Measurements from ENCODE around the gene SNF8. TPM values are rescaled to one million over a fixed set of nuclear protein-coding genes. Genes with fewer than 3 reads are reported as not detected.

The SNF8 gene
- total and polyA plus RNA-seq, 9 of the 15 experiments (the other 6 are each of a cell fraction or from before 2014, with no cell fraction given): 6.9 to 149 (median 117) TPM

- 0 out of 2 replicates have a peak, but pooled peaks cover 11% of the 10 kb centered on the region for H4K20me1 ChIP-seq (replicated peaks; ENCODE audit: control insufficient read depth, insufficient read depth, low read length)
- no peak overlapping the region for H3K4me3 ChIP-seq
- H3K9me3 ChIP-seq (replicated peaks; ENCODE audit: control insufficient read depth, insufficient read depth, low read depth, low read length): no peaks in the 10 kb centered on the region
- no peak overlapping the region for H3K4me2 ChIP-seq (ENCODE audit: insufficient read depth, low read length)
- H3K79me2 ChIP-seq (ENCODE audit: control insufficient read depth, insufficient read depth, low read length): no peaks in the 10 kb centered on the region
- H2AFZ ChIP-seq (ENCODE audit: low read depth, low read length): no peak overlapping the region
- TF ChIP-seq FOXJ2 (tag; IDR thresholded peaks at IDR 0.05): no peak
- TF ChIP-seq SUPT5H (IDR thresholded peaks at IDR 0.05): peak; percentile 37; the same call in 1 of the 2 replicates
- peak; percentile 46 for TF ChIP-seq POLR2A (conservative IDR thresholded peaks at IDR 0.05)
- TF ChIP-seq POLR2G (IDR thresholded peaks at IDR 0.05; ENCODE audit: low read depth, low read length): 0 out of 2 replicates have a peak, but pooled peaks have one; percentile 28
- no peak for TF ChIP-seq U2AF2 (optimal IDR thresholded peaks at IDR 0.05; ENCODE audit: low read depth, low read length)
- no peak for TF ChIP-seq EP300 (IDR thresholded peaks at IDR 0.05; ENCODE audit: low read length)
- H3K9ac ChIP-seq (ENCODE audit: insufficient read depth in 1 of 2, low read depth in 2 of 2, low read length in 2 of 2): no peak overlapping the region
- in situ Hi-C loops (cut with MboI): no loop called here
- 79% methylated on average over 3 of the region's 3 CpGs for WGBS (ENCODE audit: insufficient coverage, low coverage, missing lambda C conversion rate)
- peaks cover 95% of the 10 kb centered on the region for H3K36me3 ChIP-seq (ENCODE audit: control insufficient read depth, insufficient read depth, low read length)
- H3K27ac ChIP-seq (ENCODE audit: extremely low read depth, low read depth, low read length): no peak overlapping the region
- intact Hi-C loops (cut with micrococcal nuclease): no loop called here
- ChIA-PET CTCF (ENCODE audit: low intra/inter-chr PET ratio) (no interaction called here), POLR2A (interaction anchor here (0.6 to 2.3 kb wide), 8 partner anchors 11 to 904 kb away, joined by 3 to 14 read pairs (median 3); partner anchors contain the start of gene SNF8)
- no peaks in the 10 kb centered on the region; a peak in 1 of 5 replicates for H3K4me1 ChIP-seq (replicated peaks in 1 of 2; ENCODE audit: control insufficient read depth in 2 of 2, insufficient read depth in 2 of 2, low read length in 2 of 2)
- DNase-seq (ENCODE audit: extremely low read depth in 1 of 4, low spot score in 3 of 4) (no peak), ATAC-seq (peak; percentile 15), FAIRE-seq (no peak)
- TSS peak; percentile 17 for BruUV-seq (replicated peaks)
- no peaks in the 10 kb centered on the region for H3K27me3 ChIP-seq (ENCODE audit: control insufficient read depth in 2 of 2, insufficient read depth in 2 of 2, low read length in 2 of 2)
- peaks cover 4% of the 10 kb centered on the region for H3K9me1 ChIP-seq (ENCODE audit: control insufficient read depth, insufficient read depth, low read length)
Measured at GRCh38 chr17:48930435-48930873, 14.2 kb downstream of the SNF8 start.

GRCh38 chr17:48929812-48930165 lies 14.9 kb downstream of the SNF8 start:
- no peak overlapping the region for H2AFZ ChIP-seq (ENCODE audit: low read depth, low read length)
- ChIA-PET CTCF (ENCODE audit: low intra/inter-chr PET ratio) (no interaction called here), POLR2A (interaction anchor here (0.7 to 2.3 kb wide), 6 partner anchors 10 to 92 kb away, joined by 3 to 14 read pairs (median 4); partner anchors contain the start of gene SNF8)
- H3K79me2 ChIP-seq (ENCODE audit: control insufficient read depth, insufficient read depth, low read length): no peaks in the 10 kb centered on the region
- H3K9ac ChIP-seq (ENCODE audit: insufficient read depth in 1 of 2, low read depth in 2 of 2, low read length in 2 of 2): no peak overlapping the region
- ATAC-seq (peak; percentile 13), FAIRE-seq (no peak), DNase-seq (ENCODE audit: extremely low read depth in 1 of 4, low spot score in 3 of 4) (no peak)
- H3K36me3 ChIP-seq (ENCODE audit: control insufficient read depth, insufficient read depth, low read length): peaks cover 98% of the 10 kb centered on the region
- H3K27ac ChIP-seq (ENCODE audit: extremely low read depth, low read depth, low read length): no peak overlapping the region
- in situ Hi-C loops (cut with MboI): no loop called here
- no peak overlapping the region for H3K4me3 ChIP-seq
- H3K9me1 ChIP-seq (ENCODE audit: control insufficient read depth, insufficient read depth, low read length): peaks cover 4% of the 10 kb centered on the region
- intact Hi-C loops (cut with micrococcal nuclease): no loop called here
- 0 out of 2 replicates have a peak, but pooled peaks cover 12% of the 10 kb centered on the region for H4K20me1 ChIP-seq (replicated peaks; ENCODE audit: control insufficient read depth, insufficient read depth, low read length)
- WGBS (ENCODE audit: insufficient coverage, low coverage, missing lambda C conversion rate): 89% methylated on average over 1 of the region's 1 CpG
- TSS peak; percentile 7 for BruUV-seq (replicated peaks)
- no peak overlapping the region for H3K4me2 ChIP-seq (ENCODE audit: insufficient read depth, low read length)
- H3K9me3 ChIP-seq (replicated peaks; ENCODE audit: control insufficient read depth, insufficient read depth, low read depth, low read length): no peaks in the 10 kb centered on the region
- no peaks in the 10 kb centered on the region; a peak in 1 of 5 replicates for H3K4me1 ChIP-seq (replicated peaks in 1 of 2; ENCODE audit: control insufficient read depth in 2 of 2, insufficient read depth in 2 of 2, low read length in 2 of 2)
- no peaks in the 10 kb centered on the region for H3K27me3 ChIP-seq (ENCODE audit: control insufficient read depth in 2 of 2, insufficient read depth in 2 of 2, low read length in 2 of 2)
- TF ChIP-seq ETV1 (tag; conservative IDR thresholded peaks at IDR 0.05; ENCODE audit: low read depth): no peak
- no peak for TF ChIP-seq ZBTB12 (CRISPR knock-in tag; IDR thresholded peaks at IDR 0.05)
- TF ChIP-seq FUS (optimal IDR thresholded peaks at IDR 0.05; ENCODE audit: low read depth, low read length): no peak
- no peak for TF ChIP-seq E2F8 (IDR thresholded peaks at IDR 0.05; ENCODE audit: low read depth, partially characterized antibody)
- no peak for TF ChIP-seq POLR2G (IDR thresholded peaks at IDR 0.05; ENCODE audit: low read depth, low read length)
